Suprapubic skin (tissue), 4 donors: Measurements from ENCODE around the gene PLCL2.

ENCODE experiments used
- CTCF ChIP-seq, 2 donors: fragments of 200-600 bp in 1 of 2; fragments of 450-650 bp in 1 of 2; sonication (generic) in 1 of 2; IDR thresholded peaks; one replicate each; pipeline ENCODE4 v1.5.1; 2016 to 2019; ENCODE audit warnings: antibody characterized with exemption in 2 of 2, mild to moderate bottlenecking in 1 of 2, moderate library complexity in 1 of 2
- EP300 ChIP-seq: sonication (generic); formaldehyde crosslinking; IDR thresholded peaks from one replicate; pipeline ENCODE4 v1.6.1; 2017; ENCODE audit warnings: antibody characterized with exemption
- POLR2A ChIP-seq, 2 donors: fragments of 450-650 bp; IDR thresholded peaks; one replicate each; pipeline ENCODE4 v1.6.1; 2017; ENCODE audit warnings: antibody characterized with exemption in 2 of 2, mild to moderate bottlenecking in 2 of 2, moderate library complexity in 2 of 2
- POLR2AphosphoS5 ChIP-seq, 3 donors: sonication (generic); formaldehyde crosslinking; IDR thresholded peaks; one replicate each; pipeline ENCODE4 v1.6.1; 2017; ENCODE audit warnings: antibody characterized with exemption in 3 of 3

DNA sequence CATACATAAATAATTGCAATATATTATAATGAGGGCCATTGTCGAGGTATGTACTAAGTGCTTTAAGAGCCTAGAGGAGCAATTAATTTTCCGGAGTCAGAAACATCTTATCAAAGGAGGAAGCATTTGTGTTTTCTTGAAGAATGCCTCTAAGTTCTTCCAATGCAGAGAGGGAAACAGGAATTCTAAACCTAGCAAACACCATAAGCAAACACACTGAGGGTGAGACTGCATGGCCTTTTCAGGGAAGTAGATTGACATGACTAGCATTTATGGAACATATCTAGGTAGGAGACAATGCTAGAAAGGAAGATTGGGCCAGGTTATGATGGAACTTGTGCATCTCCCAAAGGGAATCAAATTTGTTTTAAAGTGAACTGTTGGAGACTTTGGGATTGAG lies 7.2 kb upstream of the PLCL2 start:
- no peak for TF ChIP-seq CTCF (IDR thresholded peaks at IDR 0.05)
- TF ChIP-seq POLR2A (IDR thresholded peaks at IDR 0.05) = no peak
- no peak for TF ChIP-seq POLR2AphosphoS5 (IDR thresholded peaks at IDR 0.05)
- no peak for TF ChIP-seq EP300
